Measurements from ENCODE around the gene PARD6B.
"Not testable (repeated sequence)": the region's sequence is repeated elsewhere in the genome, so short reads cannot be mapped to it uniquely, and the experiment has no call there.

Gene PARD6B

DNA sequence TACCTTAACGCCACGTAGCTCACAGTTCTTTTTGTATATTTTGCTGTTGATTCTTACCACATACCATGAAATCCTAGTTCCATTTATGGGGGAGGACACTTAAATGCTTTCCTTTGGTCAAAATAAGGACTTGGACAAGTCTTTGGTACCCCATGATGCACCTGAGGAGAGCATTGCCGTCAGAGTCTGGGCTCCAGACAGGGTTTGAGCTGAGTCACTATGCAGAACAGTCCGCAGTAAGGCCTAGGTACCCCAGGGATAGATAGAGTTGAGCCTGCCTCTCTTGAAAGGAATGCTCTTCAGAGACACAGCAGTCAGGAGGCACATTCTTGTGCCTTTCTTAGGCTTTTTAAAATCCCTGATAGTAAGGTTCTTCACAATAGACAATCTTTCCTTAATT, 6.0 kb downstream of the PARD6B start:
- in situ Hi-C loops (cut with MboI; ENCODE audit: low sequenced_read_pairs): loop anchor here (25.0 kb wide), 1 partner anchor 250 kb away; no protein-coding TSS in a partner anchor

GRCh38 chr20:50743087-50743486, 11.7 kb downstream of the PARD6B start:
- in situ Hi-C loops (cut with MboI; ENCODE audit: low sequenced_read_pairs): loop anchor here (25.0 kb wide), 1 partner anchor 256 kb away; no protein-coding TSS in a partner anchor

DNA sequence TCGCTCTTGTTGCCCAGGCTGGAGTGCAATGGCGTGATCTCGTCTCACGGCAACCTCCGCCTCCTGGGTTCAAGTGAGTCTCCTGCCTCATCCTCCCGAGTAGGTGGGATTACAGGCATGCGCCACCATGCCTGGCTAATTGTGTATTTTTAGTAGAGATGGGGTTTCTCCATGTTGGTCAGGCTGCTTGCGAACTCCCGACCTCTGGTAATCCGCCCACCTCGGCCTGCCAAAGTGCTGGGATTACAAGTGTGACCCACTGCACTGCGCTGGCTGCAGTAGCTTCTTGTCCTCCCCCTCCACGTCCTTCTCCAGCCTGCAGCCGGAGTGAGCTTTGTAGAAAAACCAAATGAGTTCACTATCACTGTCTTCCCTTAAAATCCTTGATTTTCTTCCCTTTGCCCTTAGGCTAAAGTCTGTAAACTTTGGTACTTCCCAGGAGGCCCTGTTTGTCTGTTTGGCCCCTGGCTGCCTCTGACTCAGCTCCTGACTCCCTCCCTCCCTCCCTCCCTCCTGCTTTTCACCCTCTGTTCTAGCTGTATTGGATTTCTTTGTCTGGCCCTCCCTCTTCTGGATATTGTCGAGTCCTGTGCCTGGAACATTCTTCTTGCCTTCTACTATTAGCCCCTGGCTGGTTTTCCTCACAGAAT, 12.9 kb downstream of the PARD6B start:
- in situ Hi-C loops (cut with MboI; ENCODE audit: low sequenced_read_pairs): loop anchor here (25.0 kb wide), 1 partner anchor 257 kb away; no protein-coding TSS in a partner anchor

DNA sequence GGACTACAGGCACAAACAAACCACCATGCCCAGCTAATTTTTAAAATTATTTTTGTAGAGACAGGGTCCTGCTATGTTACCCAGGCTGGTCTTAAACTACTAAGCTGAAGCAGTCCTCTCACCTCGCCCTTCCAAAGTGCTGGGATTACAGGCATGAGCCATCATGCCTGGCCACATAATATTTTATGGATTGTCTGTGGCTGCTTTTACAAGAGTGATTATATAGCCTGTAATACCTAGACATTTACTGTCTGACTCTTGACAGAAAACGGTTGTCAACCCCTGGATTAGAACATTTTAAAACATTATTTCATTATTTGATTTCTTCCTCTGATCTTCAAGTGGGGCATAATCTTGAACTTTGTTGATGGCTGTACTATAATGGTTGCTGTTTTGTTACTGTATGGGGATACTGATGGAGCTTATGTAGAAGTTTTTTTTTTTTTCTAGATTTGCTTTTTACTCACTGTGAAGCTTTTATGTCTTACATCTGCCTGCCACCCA, 14.3 kb downstream of the PARD6B start:
- in situ Hi-C loops (cut with MboI; ENCODE audit: low sequenced_read_pairs): loop anchor here (25.0 kb wide), 1 partner anchor 258 kb away; no protein-coding TSS in a partner anchor

DNA sequence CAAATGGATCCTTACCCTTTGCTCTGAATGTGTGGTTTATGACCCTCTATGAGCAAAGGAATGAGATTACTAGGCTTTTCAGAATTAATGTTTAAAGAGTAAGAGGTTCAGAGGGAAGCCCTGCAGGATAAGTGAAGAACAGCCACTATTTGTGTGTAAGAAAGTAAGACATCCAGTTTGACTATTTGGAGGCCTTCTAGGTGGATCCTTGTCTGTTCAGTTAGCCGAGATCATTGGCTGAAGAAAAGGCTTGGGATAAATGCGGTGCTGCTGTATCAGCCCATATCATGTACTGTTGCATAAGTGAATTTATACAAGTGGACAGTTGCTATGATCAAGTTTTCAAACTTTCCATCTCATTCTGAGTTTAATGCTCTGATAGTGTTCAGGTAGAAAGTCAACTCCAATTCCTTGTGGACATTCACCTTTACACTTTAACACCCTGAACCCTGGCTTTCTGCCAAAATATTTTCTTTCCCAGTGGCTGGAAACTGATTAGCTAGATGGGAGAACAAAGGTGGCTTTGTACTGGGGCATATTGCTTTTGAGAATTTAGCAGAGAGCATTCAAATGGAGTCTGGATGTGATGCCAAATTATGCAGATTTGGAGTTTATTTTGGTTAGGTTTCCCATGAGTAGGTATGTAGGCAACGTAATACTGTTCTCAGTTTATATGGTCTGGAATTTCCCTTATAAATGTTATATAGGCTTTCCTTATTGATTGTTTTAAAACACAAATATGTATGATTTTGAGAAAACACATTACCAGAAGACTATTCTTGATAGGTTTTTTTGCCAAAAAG, 15.0 kb downstream of the PARD6B start:
- in situ Hi-C loops (cut with MboI; ENCODE audit: low sequenced_read_pairs): loop anchor here (25.0 kb wide), 1 partner anchor 259 kb away; no protein-coding TSS in a partner anchor

- in situ Hi-C loops (cut with MboI; ENCODE audit: low sequenced_read_pairs): loop anchor here (25.0 kb wide), 1 partner anchor 260 kb away; no protein-coding TSS in a partner anchor
These were observed 15.9 kb downstream of the PARD6B start for GRCh38 chr20:50747275-50747674.

DNA sequence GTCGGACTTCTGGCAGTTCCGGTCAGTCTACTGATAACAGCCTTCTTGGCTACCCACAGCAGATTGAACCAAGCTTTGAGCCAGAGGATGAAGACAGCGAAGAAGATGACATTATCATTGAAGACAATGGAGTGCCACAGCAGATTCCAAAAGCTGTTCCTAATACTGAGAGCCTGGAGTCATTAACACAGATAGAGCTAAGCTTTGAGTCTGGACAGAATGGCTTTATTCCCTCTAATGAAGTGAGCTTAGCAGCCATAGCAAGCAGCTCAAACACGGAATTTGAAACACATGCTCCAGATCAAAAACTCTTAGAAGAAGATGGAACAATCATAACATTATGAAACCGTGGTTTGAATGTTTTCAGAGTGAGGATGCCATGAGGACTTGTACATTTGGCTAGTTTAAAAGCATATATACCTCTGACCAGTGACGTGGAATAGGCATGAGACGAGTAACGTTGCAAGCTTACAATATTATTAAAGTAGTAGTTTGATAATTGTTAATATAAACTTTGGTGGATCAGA, 18.8 kb downstream of the PARD6B start:
- in situ Hi-C loops (cut with MboI; ENCODE audit: low sequenced_read_pairs): no loop called here

GRCh38 chr20:50753152-50753551, 21.8 kb downstream of the PARD6B start:
- in situ Hi-C loops (cut with MboI; ENCODE audit: low sequenced_read_pairs): no loop called here

DNA sequence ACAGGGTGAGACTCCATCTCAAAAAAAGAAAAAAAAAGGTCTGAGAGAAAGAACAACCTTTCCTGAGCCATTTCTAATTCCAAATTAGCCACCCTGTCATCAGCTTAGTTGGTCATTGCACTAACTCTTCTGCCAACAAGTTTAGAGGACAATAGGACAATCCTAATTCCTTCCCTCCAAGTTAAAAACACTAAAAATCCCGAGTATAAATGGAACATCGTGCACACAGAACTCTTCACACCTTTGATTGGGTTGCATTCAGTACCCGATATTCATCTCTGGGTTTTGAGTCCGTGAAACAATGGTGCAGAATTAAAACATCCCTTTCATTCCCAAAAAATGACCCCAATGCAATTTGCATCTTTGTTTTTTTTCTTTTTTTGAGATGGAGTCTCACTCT, 23.0 kb downstream of the PARD6B start:
- in situ Hi-C loops (cut with MboI; ENCODE audit: low sequenced_read_pairs): no loop called here

GRCh38 chr20:50756447-50756846, 25.1 kb downstream of the PARD6B start:
- in situ Hi-C loops (cut with MboI; ENCODE audit: low sequenced_read_pairs): no loop called here

DNA sequence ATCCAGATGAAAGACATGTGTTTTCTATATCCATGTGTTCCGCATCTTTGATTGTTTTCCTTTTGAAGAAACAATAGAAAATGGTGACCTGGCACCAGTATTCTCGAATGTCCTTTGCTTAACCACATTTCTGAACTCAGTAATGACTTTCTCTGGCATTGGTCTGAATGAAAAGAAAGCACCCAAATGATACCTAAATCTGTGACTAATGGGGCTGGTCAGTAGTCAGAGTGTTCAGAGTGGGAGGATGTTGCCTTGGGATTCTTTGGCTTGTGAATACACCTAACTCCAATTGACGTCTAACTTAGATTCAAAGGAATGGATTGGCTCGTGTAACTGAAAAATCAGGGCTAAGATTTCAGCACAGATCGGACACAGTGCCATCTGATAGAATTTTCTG, 27.1 kb downstream of the PARD6B start:
- in situ Hi-C loops (cut with MboI; ENCODE audit: low sequenced_read_pairs): no loop called here

DNA sequence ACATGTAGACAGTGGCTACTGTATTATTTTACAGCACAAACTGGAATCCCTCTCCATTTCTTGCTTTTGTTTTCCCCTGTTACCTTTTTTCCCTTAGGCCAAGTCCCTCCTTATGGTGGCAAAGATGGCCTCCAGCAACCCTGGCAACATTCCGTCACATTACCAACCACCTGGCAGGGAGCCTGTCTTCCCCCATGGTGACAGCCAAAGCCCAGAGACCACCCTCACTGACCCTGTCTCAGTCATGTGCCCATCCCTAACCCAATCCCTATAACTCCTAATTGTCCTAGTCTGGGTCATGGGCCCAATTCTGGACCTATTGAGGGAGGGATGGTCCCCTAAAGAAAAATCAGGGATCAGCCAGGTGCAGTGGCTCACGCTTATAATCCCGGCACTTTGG, 27.6 kb downstream of the PARD6B start:
- in situ Hi-C loops (cut with MboI; ENCODE audit: low sequenced_read_pairs): no loop called here

DNA sequence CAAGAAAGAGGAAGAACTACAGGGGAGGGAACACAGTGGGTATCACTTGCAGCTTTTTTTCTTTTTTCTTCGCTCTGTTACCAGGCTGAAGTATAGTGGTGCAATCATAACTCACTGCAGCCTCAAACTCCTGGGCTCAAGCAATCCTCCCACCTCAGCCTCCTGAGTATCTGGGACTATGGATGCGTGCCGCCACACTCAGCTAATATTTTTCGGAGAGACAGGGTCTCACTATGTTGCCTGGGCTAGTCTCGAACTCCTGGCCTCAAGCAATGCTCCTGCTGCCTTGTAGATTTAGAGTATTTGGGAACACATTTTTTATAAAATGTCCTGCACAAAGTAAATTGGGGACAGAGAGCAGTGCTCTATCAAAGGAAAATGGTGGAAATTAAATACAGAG, 28.3 kb downstream of the PARD6B start:
- in situ Hi-C loops (cut with MboI; ENCODE audit: low sequenced_read_pairs): no loop called here

- in situ Hi-C loops (cut with MboI; ENCODE audit: low sequenced_read_pairs): no loop called here
These were observed 30.7 kb downstream of the PARD6B start for GRCh38 chr20:50762045-50762422.

DNA sequence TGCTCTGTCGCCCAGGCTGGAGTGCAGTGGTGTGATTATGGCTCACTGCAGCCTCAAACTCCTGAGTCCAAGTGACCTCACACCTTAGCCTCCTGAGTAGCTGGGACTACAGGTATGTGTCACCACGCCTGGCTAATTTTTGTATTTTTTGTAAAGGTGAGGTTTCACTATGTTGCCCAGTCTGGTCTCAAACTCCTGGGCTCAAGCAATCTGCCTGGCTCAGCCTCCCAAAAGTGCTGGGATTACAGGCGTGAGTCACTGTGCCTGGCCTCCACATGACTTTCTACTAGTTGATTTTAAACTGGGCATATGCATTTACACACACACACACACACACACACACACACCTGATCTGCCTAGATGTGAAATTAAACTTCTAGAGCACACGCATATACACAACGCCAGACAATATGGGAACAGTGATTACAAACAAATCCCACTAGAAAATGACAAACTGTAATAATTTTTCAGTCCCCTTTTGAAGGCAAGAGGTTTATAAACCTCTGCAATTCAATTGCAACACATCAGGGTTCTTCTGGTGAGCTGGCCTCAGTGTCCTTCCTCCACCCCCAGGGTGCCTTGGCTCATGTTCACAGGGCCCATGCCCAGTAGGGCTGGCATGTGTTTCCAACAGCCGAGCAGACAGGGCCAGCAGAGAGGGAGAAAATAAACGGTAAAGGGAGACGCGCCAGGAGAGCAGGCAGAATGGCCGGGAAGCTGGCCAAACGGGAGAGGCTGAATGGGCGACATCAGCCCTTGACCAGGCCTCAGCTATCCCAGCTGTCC, 31.2 kb downstream of the PARD6B start:
- in situ Hi-C loops (cut with MboI; ENCODE audit: low sequenced_read_pairs): no loop called here

- in situ Hi-C loops (cut with MboI; ENCODE audit: low sequenced_read_pairs): not testable (repeated sequence)
These were observed 32.4 kb downstream of the PARD6B start for GRCh38 chr20:50763550-50764458.

GRCh38 chr20:50765251-50765650, 33.9 kb downstream of the PARD6B start:
- in situ Hi-C loops (cut with MboI; ENCODE audit: low sequenced_read_pairs): not testable (repeated sequence)

DNA sequence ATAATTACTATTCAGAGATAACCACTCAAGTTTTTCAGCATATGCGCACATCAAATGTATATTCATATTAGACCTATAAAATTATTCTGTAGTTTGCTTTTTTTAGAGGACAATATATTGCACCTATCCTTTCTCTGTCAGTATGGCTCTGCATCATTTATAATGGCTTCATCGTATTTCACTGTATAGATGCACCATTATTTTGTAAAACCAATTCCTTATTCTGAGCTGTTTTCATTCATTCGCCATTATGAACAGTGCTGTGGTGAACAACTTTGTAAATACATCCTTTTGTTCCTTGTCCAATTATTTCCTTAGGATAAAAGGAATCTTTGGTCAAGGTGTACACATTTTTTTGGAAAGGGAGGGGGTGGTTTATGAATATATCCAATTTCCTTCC, 34.3 kb downstream of the PARD6B start:
- in situ Hi-C loops (cut with MboI; ENCODE audit: low sequenced_read_pairs): no loop called here

GRCh38 chr20:50766955-50767809, 35.8 kb downstream of the PARD6B start:
- in situ Hi-C loops (cut with MboI; ENCODE audit: low sequenced_read_pairs): not testable (repeated sequence)

All from HL-60/S4 treated with phorbol 12-myristate 13-acetate at 8.2 ng/mL for 4 days and 3 days (cell line).